ENCODE results near the gene COMMD9.

GRCh38 chr11:36268337-36268985 lies 20.8 kb downstream of the COMMD9 start:
- no peak for TF ChIP-seq CTCF (conservative IDR thresholded peaks at IDR 0.05 in 1 of 2, IDR thresholded peaks at IDR 0.05 in 1 of 2; ENCODE audit: low read depth in 1 of 2, low read length in 2 of 2)
- no peak for TF ChIP-seq EZH2 (IDR thresholded peaks at IDR 0.05; ENCODE audit: low read length, missing control alignments)
